H1 (cell line): ENCODE data around the gene ZFAND3.

ENCODE experiments used
- E2F6 ChIP-seq: IDR thresholded peaks from 2 replicates; pipeline ENCODE4 v1.6.1; 2012; ENCODE audit warnings: inconsistent platforms
- EZH2 ChIP-seq: fragments of 200-600 bp; sonication (generic); IDR thresholded peaks from 2 replicates; pipeline ENCODE4 v1.7.1; 2012; ENCODE audit warnings: low read depth, mild to moderate bottlenecking, moderate library complexity, low read length, inconsistent platforms; ENCODE audit not compliant: severe bottlenecking
- JUND ChIP-seq: IDR thresholded peaks from 2 replicates; pipeline ENCODE4 v1.6.1; 2011; ENCODE audit warnings: mild to moderate bottlenecking, improper control_type of control experiment, low read length
- POLR2AphosphoS5 ChIP-seq: IDR thresholded peaks from 2 replicates; pipeline ENCODE4 v1.6.1; 2011; ENCODE audit warnings: low read depth, low read length
- SIN3A ChIP-seq, 2 experiments: IDR thresholded peaks in 1 of 2; conservative IDR thresholded peaks in 1 of 2; 2 replicates each; pipeline ENCODE4 v1.6.1; 2011 to 2012; ENCODE audit warnings: low read length in 2 of 2, improper control_type of control experiment in 1 of 2, low read depth in 1 of 2, mild to moderate bottlenecking in 1 of 2
- SUZ12 ChIP-seq: fragments of 200-600 bp; sonication (generic); IDR thresholded peaks from 2 replicates; pipeline ENCODE4 v1.6.1; 2012; ENCODE audit warnings: mild to moderate bottlenecking, inconsistent platforms, low read length, moderate library complexity, mixed read lengths
- TF ChIP-seq, protein P1 (sequence below), 3 experiments: IDR thresholded peaks; 1 replicate in 2 of 3; 2 replicates in 1 of 3; pipeline versions ENCODE4 v1.5.1 to v1.6.1; 2011; ENCODE audit warnings: low read length in 3 of 3, mild to moderate bottlenecking in 3 of 3, inconsistent platforms in 2 of 3, low read depth in 1 of 3, moderate library complexity in 1 of 3; ENCODE audit not compliant: insufficient read depth in 1 of 3; ENCODE audit errors: control extremely low read depth in 1 of 3

DNA sequence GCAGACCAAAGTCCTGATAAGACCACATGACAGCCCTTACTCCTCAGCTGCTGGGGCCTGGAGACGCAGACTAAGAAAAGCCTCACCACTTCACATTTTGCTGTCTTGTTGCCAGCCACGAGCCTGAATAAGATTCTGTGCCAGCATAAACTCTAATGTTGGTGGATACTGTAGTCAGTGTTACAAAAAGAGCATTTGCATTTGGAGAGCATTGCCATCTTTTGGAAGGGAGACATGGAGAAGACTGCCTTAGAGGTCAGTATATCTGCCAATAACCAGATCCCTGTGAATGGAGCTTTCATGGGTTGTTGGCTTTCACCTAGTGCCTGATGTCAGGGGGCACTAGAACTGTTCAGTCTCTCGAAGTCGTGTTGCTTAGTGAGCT, 315.2 kb downstream of the ZFAND3 start:
- no peak for TF ChIP-seq E2F6
- TF ChIP-seq, protein P1, sequence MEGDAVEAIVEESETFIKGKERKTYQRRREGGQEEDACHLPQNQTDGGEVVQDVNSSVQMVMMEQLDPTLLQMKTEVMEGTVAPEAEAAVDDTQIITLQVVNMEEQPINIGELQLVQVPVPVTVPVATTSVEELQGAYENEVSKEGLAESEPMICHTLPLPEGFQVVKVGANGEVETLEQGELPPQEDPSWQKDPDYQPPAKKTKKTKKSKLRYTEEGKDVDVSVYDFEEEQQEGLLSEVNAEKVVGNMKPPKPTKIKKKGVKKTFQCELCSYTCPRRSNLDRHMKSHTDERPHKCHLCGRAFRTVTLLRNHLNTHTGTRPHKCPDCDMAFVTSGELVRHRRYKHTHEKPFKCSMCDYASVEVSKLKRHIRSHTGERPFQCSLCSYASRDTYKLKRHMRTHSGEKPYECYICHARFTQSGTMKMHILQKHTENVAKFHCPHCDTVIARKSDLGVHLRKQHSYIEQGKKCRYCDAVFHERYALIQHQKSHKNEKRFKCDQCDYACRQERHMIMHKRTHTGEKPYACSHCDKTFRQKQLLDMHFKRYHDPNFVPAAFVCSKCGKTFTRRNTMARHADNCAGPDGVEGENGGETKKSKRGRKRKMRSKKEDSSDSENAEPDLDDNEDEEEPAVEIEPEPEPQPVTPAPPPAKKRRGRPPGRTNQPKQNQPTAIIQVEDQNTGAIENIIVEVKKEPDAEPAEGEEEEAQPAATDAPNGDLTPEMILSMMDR (IDR thresholded peaks at IDR 0.05; ENCODE audit: control extremely low read depth in 1 of 3, insufficient read depth in 1 of 3, low read depth in 1 of 3, low read length in 3 of 3), result no peak
- TF ChIP-seq SIN3A (conservative IDR thresholded peaks at IDR 0.05 in 1 of 2, IDR thresholded peaks at IDR 0.05 in 1 of 2; ENCODE audit: low read depth in 1 of 2, low read length in 2 of 2), result no peak
- no peak for TF ChIP-seq SUZ12
- no peak for TF ChIP-seq POLR2AphosphoS5
- TF ChIP-seq EZH2, result no peak
- no peak for TF ChIP-seq JUND
